K562 (cell line): ENCODE results near the gene PLEKHA5. TPM values are rescaled to one million over a fixed set of nuclear protein-coding genes. Genes with fewer than 3 reads are reported as not detected.

Experiments
- CXXC5 ChIP-seq: fragments of 250-450 bp; sonication (Bioruptor Pico); IDR thresholded peaks from 2 replicates; pipeline ENCODE4 v1.8.0; 2022; ENCODE audit warnings: inconsistent platforms, mild to moderate bottlenecking, moderate library complexity
- ETV5 ChIP-seq: sonication (generic); formaldehyde crosslinking; IDR thresholded peaks from 2 replicates; pipeline ENCODE4 v1.4.0; 2020; ENCODE audit warnings: low read depth, mild to moderate bottlenecking, missing genetic modification reagents
- ETV6 ChIP-seq, 3 experiments: fragments of 150-350 bp in 1 of 3; sonication (generic) in 1 of 3; formaldehyde crosslinking in 1 of 3; IDR thresholded peaks; 2 replicates each; pipeline versions ENCODE4 v1.6.1 to v1.8.0; 2014 to 2022; ENCODE audit warnings: borderline replicate concordance in 2 of 3, low read depth in 2 of 3, antibody characterized with exemption in 1 of 3, low read length in 1 of 3, mild to moderate bottlenecking in 1 of 3, missing genetic modification reagents in 1 of 3
- HMGXB4 ChIP-seq: sonication (generic); formaldehyde crosslinking; IDR thresholded peaks from 2 replicates; pipeline ENCODE4 v1.8.1; 2023; ENCODE audit warnings: mild to moderate bottlenecking, missing genetic modification reagents
- KAT7 ChIP-seq: sonication (generic); formaldehyde crosslinking; IDR thresholded peaks from 2 replicates; pipeline ENCODE4 v1.8.0; 2022; ENCODE audit warnings: missing genetic modification reagents, mild to moderate bottlenecking, borderline replicate concordance
- LCOR ChIP-seq: sonication (generic); formaldehyde crosslinking; IDR thresholded peaks from 2 replicates; pipeline ENCODE4 v1.8.0; 2022; ENCODE audit warnings: mild to moderate bottlenecking, missing genetic modification reagents
- MTF1 ChIP-seq: fragments of 250-450 bp; sonication (Bioruptor Pico); IDR thresholded peaks from 2 replicates; pipeline ENCODE4 v1.9.0; 2021; ENCODE audit warnings: moderate library complexity, mild to moderate bottlenecking, inconsistent platforms, borderline replicate concordance
- NR2C2 ChIP-seq, 2 experiments: fragments of 200-800 bp in 1 of 2; sonication (Bioruptor generic) in 1 of 2; sonication (generic) in 1 of 2; formaldehyde crosslinking in 1 of 2; IDR thresholded peaks; 2 replicates each; pipeline versions ENCODE4 v1.6.1 to v1.8.0; 2016 to 2022; ENCODE audit warnings: mild to moderate bottlenecking in 1 of 2, missing compliant biosample characterization in 1 of 2, missing genetic modification characterization in 1 of 2, missing genetic modification reagents in 1 of 2
- POU5F1 ChIP-seq: fragments of 150-350 bp; IDR thresholded peaks from 2 replicates; pipeline ENCODE4 v1.6.1; 2014; ENCODE audit warnings: borderline replicate concordance, low read length, low read depth, mild to moderate bottlenecking; ENCODE audit not compliant: partially characterized antibody
- REST ChIP-seq, 2 experiments: fragments of 450-650 bp; formaldehyde crosslinking in 1 of 2; IDR thresholded peaks; 2 replicates each; pipeline versions ENCODE4 v1.4.0 to v1.6.1; 2014 to 2020; ENCODE audit warnings: mild to moderate bottlenecking in 2 of 2, borderline replicate concordance in 1 of 2, low read depth in 1 of 2
- SETDB1 ChIP-seq: IDR thresholded peaks from one replicate; pipeline ENCODE4 v1.6.1; 2012; ENCODE audit warnings: low read length, control low read depth, inconsistent platforms
- TCF3 ChIP-seq: sonication (generic); formaldehyde crosslinking; IDR thresholded peaks from 2 replicates; pipeline ENCODE4 v1.4.0; 2020; ENCODE audit warnings: mild to moderate bottlenecking, missing genetic modification reagents
- ZNF512 ChIP-seq: IDR thresholded peaks from 2 replicates; pipeline ENCODE4 v1.6.1; 2016; ENCODE audit warnings: missing genetic modification characterization, missing compliant biosample characterization
- polyA plus RNA-seq, 8 experiments: library from polyadenylated mRNA; depleted of rRNA in 4 of 8; stranded (reverse) in 5 of 8; unstranded in 3 of 8; fragments of >200 nt; fragmentation: Nextera tagmentation in 2 of 8; fragmentation: Illumina TruSeq in 1 of 8; extraction: Ambion mirVana in 2 of 8; extraction: Trizol in 1 of 8; gene quantifications; 2 replicates each; pipeline versions ENCODE4 v1.2.1 to v1.2.3, GENCODE V29; 2011 to 2014; ENCODE audit warnings: inconsistent platforms in 1 of 8, missing spikeins in 1 of 8
- total RNA-seq, 7 experiments: library from RNA; depleted of rRNA in 6 of 7; stranded (reverse); fragments of >200 nt in 6 of 7; fragmentation: Illumina TruSeq in 2 of 7; extraction: Trizol in 2 of 7; gene quantifications; 2 replicates each; pipeline versions ENCODE4 v1.2.1 to v1.2.3, GENCODE V29; 2011 to 2021; ENCODE audit warnings: low replicate concordance in 1 of 7

The PLEKHA5 gene
- total and polyA plus RNA-seq, 9 of the 15 experiments (the other 6 are each of a cell fraction or from before 2014, with no cell fraction given), result 7.2 to 26.2 (median 17.4) TPM

- TF ChIP-seq REST (IDR thresholded peaks at IDR 0.05; ENCODE audit: borderline replicate concordance), result peak; percentile 51; the same call in 1 of the 2 replicates
- no peak for TF ChIP-seq REST (CRISPR knock-in tag; IDR thresholded peaks at IDR 0.05; ENCODE audit: low read depth)
- TF ChIP-seq NR2C2 (CRISPR knock-in tag; IDR thresholded peaks at IDR 0.05), result no peak
- peak; percentile 64; the same call in 1 of the 2 replicates for TF ChIP-seq NR2C2 (tag; IDR thresholded peaks at IDR 0.05)
- TF ChIP-seq ETV5, result no peak
- TF ChIP-seq MTF1 (CRISPR knock-in tag), result no peak
- TF ChIP-seq CXXC5, result peak; percentile 38; the same call in 1 of the 2 replicates
- TF ChIP-seq SETDB1, result no peak
- no peak for TF ChIP-seq LCOR (CRISPR knock-in tag)
- no peak for TF ChIP-seq TCF3 (CRISPR knock-in tag)
- TF ChIP-seq KAT7 (CRISPR knock-in tag), result no peak
- no peak for TF ChIP-seq ETV6 (IDR thresholded peaks at IDR 0.05; ENCODE audit: borderline replicate concordance in 1 of 2, low read depth in 2 of 2, low read length in 1 of 2)
- TF ChIP-seq ETV6 (CRISPR knock-in tag; IDR thresholded peaks at IDR 0.05; ENCODE audit: borderline replicate concordance), result no peak
- no peak for TF ChIP-seq POU5F1
- no peak for TF ChIP-seq ZNF512 (tag)
- TF ChIP-seq HMGXB4 (CRISPR knock-in tag), result no peak
These were observed 57.5 kb downstream of the PLEKHA5 start (continued) for GRCh38 chr12:19186722-19187661.
